K562 (cell line): ENCODE data around the gene CAPN5. TPM values are rescaled to one million over a fixed set of nuclear protein-coding genes. Genes with fewer than 3 reads are reported as not detected.

ENCODE experiments used
- ATAC-seq: fragments of 200-7000 bp; cut with Tn5 transposase; 3 replicates; pipeline ENCODE4 v1.9.1; 2020; ENCODE audit warnings: moderate library complexity
- BruUV-seq: library from RNA; stranded (reverse); fragments of 400-500 nt; replicated peaks from 2 replicates; lab custom pipeline; 2021; lab: Mats Ljungman, UMichigan
- CTCF ChIA-PET: fragments of 300-600 bp; formaldehyde crosslinking; extraction: SDS; loops from one replicate; lab custom pipeline; 2021; ENCODE audit warnings: low intra/inter-chr PET ratio; lab: Yijun Ruan, JAX
- POLR2A ChIA-PET: fragments of 300-600, 350-650 bp; sonication (Branson Sonifier 250); formaldehyde crosslinking; extraction: SDS; loops from one replicate; lab custom pipeline; 2021; ENCODE audit warnings: antibody characterized with exemption, inconsistent platforms; lab: Yijun Ruan, JAX
- DNase-seq, 4 experiments: peaks; one replicate each; pipeline versions ENCODE4 v3.0.0 to v3.0.0-alpha.2; 2011 to 2018; ENCODE audit warnings: low spot score in 3 of 4, mixed read lengths in 3 of 4; ENCODE audit errors: extremely low read depth in 1 of 4
- FAIRE-seq: peaks from 2 replicates; lab custom pipeline; 2011; peaks lifted over from hg19 to GRCh38; lab: Jason Lieb, UNC
- H2AFZ ChIP-seq: 2 replicates; pipeline ENCODE4 v1.6.0; 2011; ENCODE audit warnings: low read depth, low read length, control low read depth, inconsistent platforms
- H3K27ac ChIP-seq: fragments of 200-600 bp; 3 replicates; pipeline ENCODE4 v1.8.0; 2011; ENCODE audit warnings: low read depth, mild to moderate bottlenecking, control low read depth, inconsistent platforms, low read length, moderate library complexity, mixed read lengths; ENCODE audit errors: extremely low read depth
- H3K27me3 ChIP-seq, 2 experiments: fragments of 300-600 bp in 1 of 2; 2 replicates in 1 of 2; 3 replicates in 1 of 2; pipeline versions ENCODE4 v1.6.0 to v1.8.0; 2011; ENCODE audit warnings: inconsistent platforms in 2 of 2, low read length in 2 of 2, mild to moderate bottlenecking in 1 of 2, mixed read lengths in 1 of 2, moderate library complexity in 1 of 2; ENCODE audit not compliant: control insufficient read depth in 2 of 2, insufficient read depth in 2 of 2
- H3K36me3 ChIP-seq: fragments of 300-600 bp; 3 replicates; pipeline ENCODE4 v1.8.0; 2011; ENCODE audit warnings: mild to moderate bottlenecking, low read length, inconsistent platforms; ENCODE audit not compliant: control insufficient read depth, insufficient read depth
- H3K4me1 ChIP-seq, 2 experiments: fragments of 200-600 bp in 1 of 2; replicated peaks in 1 of 2; 2 replicates in 1 of 2; 3 replicates in 1 of 2; pipeline versions ENCODE4 v1.5.1 to v1.8.0; 2011; ENCODE audit warnings: inconsistent platforms in 2 of 2, low read length in 2 of 2, mild to moderate bottlenecking in 1 of 2, mixed read lengths in 1 of 2, moderate library complexity in 1 of 2; ENCODE audit not compliant: control insufficient read depth in 2 of 2, insufficient read depth in 2 of 2
- H3K4me2 ChIP-seq: 2 replicates; pipeline ENCODE4 v1.6.1; 2011; ENCODE audit warnings: low read length, control low read depth, inconsistent platforms, mixed read lengths; ENCODE audit not compliant: insufficient read depth
- H3K4me3 ChIP-seq: fragments of 200-600 bp; sonication (generic), shearing (Covaris generic); 2 replicates; pipeline ENCODE4 v1.5.1; 2016; ENCODE audit warnings: control low read depth, inconsistent platforms
- H3K79me2 ChIP-seq: fragments of 200-600 bp; 3 replicates; pipeline ENCODE4 v1.8.0; 2011; ENCODE audit warnings: low read length, inconsistent platforms; ENCODE audit not compliant: control insufficient read depth, insufficient read depth
- H3K9ac ChIP-seq, 2 experiments: 2 replicates each; pipeline versions ENCODE4 v1.6.0 to v1.6.1; 2011; ENCODE audit warnings: low read depth in 2 of 2, low read length in 2 of 2, control low read depth in 1 of 2, inconsistent platforms in 1 of 2, mild to moderate bottlenecking in 1 of 2, mixed read lengths in 1 of 2; ENCODE audit not compliant: insufficient read depth in 1 of 2
- H3K9me1 ChIP-seq: one replicate; pipeline ENCODE4 v1.6.0; 2011; ENCODE audit warnings: inconsistent platforms, mild to moderate bottlenecking, low read length, moderate library complexity; ENCODE audit not compliant: control insufficient read depth, insufficient read depth
- H3K9me3 ChIP-seq: replicated peaks from 2 replicates; pipeline ENCODE4 v1.5.1; 2011; ENCODE audit warnings: low read depth, low read length, inconsistent platforms; ENCODE audit not compliant: control insufficient read depth, insufficient read depth
- H4K20me1 ChIP-seq: replicated peaks from 2 replicates; pipeline ENCODE4 v1.6.1; 2011; ENCODE audit warnings: low read length, inconsistent platforms, mixed read lengths; ENCODE audit not compliant: control insufficient read depth, insufficient read depth
- CREB1 ChIP-seq, 2 experiments: sonication (generic) in 1 of 2; formaldehyde crosslinking in 1 of 2; IDR thresholded peaks; 2 replicates each; pipeline versions ENCODE4 v1.6.1 to v1.8.0; 2012 to 2022; ENCODE audit warnings: inconsistent platforms in 1 of 2, mild to moderate bottlenecking in 1 of 2, missing genetic modification reagents in 1 of 2, moderate library complexity in 1 of 2
- HIVEP1 ChIP-seq: fragments of 250-450 bp; sonication (Bioruptor Pico); IDR thresholded peaks from 2 replicates; pipeline ENCODE4 v1.4.0; 2020; ENCODE audit warnings: mild to moderate bottlenecking
- NR4A1 ChIP-seq, 2 experiments: fragments of 250-450 bp in 1 of 2; fragments of 450-650 bp in 1 of 2; sonication (Bioruptor Pico) in 1 of 2; IDR thresholded peaks; 2 replicates each; pipeline versions ENCODE4 v1.4.0 to v1.6.1; 2016 to 2020; ENCODE audit warnings: mild to moderate bottlenecking in 2 of 2, missing compliant biosample characterization in 1 of 2, missing genetic modification characterization in 1 of 2, moderate library complexity in 1 of 2
- RBM14 ChIP-seq: fragments of 200-400 bp; formaldehyde crosslinking; IDR thresholded peaks from 2 replicates; pipeline ENCODE4 v1.6.1; 2018; ENCODE audit warnings: low read depth, mild to moderate bottlenecking, low read length, moderate library complexity, borderline replicate concordance; ENCODE audit not compliant: insufficient read depth
- SMARCC2 ChIP-seq: fragments of 450-650 bp; IDR thresholded peaks from 2 replicates; pipeline ENCODE4 v1.6.1; 2017; ENCODE audit warnings: antibody characterized with exemption, moderate library complexity, mild to moderate bottlenecking, low read depth
- ZFP36 ChIP-seq: fragments of 150-350 bp; IDR thresholded peaks from 2 replicates; pipeline ENCODE4 v1.6.1; 2018; ENCODE audit warnings: low read length, low read depth; ENCODE audit not compliant: partially characterized antibody
- ZNF121 ChIP-seq: sonication (generic); formaldehyde crosslinking; conservative IDR thresholded peaks from 2 replicates; pipeline ENCODE4 v1.8.0; 2022; ENCODE audit warnings: missing genetic modification reagents
- WGBS: fragments of 100-300 bp; shearing (Covaris generic); methylation state at CpG from one replicate; pipeline ENCODE4 v1.1.6; 2016; ENCODE audit warnings: low coverage, mixed read lengths; ENCODE audit not compliant: insufficient coverage; ENCODE audit errors: missing lambda C conversion rate; 5-methylcytosine and 5-hydroxymethylcytosine counted together
- in situ Hi-C: fragments of 300-500 bp; cut with MboI; formaldehyde crosslinking; loops from 4 replicates; pipeline ENCODE4 v1.15.0; 2018; ENCODE audit warnings: inconsistent platforms, mixed read lengths
- intact Hi-C: fragments of 100-400 bp; cut with micrococcal nuclease; formaldehyde crosslinking; loops from 2 replicates; pipeline ENCODE4 v1.14.2; 2022
- polyA plus RNA-seq, 8 experiments: library from polyadenylated mRNA; depleted of rRNA in 4 of 8; stranded (reverse) in 5 of 8; unstranded in 3 of 8; fragments of >200 nt; fragmentation: Nextera tagmentation in 2 of 8; fragmentation: Illumina TruSeq in 1 of 8; extraction: Ambion mirVana in 2 of 8; extraction: Trizol in 1 of 8; gene quantifications; 2 replicates each; pipeline versions ENCODE4 v1.2.1 to v1.2.3, GENCODE V29; 2011 to 2014; ENCODE audit warnings: inconsistent platforms in 1 of 8, missing spikeins in 1 of 8
- total RNA-seq, 7 experiments: library from RNA; depleted of rRNA in 6 of 7; stranded (reverse); fragments of >200 nt in 6 of 7; fragmentation: Illumina TruSeq in 2 of 7; extraction: Trizol in 2 of 7; gene quantifications; 2 replicates each; pipeline versions ENCODE4 v1.2.1 to v1.2.3, GENCODE V29; 2011 to 2021; ENCODE audit warnings: low replicate concordance in 1 of 7
- TF ChIP-seq, protein P1 (sequence below): fragments of 450-650 bp; IDR thresholded peaks from 2 replicates; pipeline ENCODE4 v1.6.1; 2016; ENCODE audit warnings: mild to moderate bottlenecking, moderate library complexity

The CAPN5 gene
- total and polyA plus RNA-seq, 9 of the 15 experiments (the other 6 are each of a cell fraction or from before 2014, with no cell fraction given) = 0.04 to 0.44 (median 0.14) TPM; not detected in 2

DNA sequence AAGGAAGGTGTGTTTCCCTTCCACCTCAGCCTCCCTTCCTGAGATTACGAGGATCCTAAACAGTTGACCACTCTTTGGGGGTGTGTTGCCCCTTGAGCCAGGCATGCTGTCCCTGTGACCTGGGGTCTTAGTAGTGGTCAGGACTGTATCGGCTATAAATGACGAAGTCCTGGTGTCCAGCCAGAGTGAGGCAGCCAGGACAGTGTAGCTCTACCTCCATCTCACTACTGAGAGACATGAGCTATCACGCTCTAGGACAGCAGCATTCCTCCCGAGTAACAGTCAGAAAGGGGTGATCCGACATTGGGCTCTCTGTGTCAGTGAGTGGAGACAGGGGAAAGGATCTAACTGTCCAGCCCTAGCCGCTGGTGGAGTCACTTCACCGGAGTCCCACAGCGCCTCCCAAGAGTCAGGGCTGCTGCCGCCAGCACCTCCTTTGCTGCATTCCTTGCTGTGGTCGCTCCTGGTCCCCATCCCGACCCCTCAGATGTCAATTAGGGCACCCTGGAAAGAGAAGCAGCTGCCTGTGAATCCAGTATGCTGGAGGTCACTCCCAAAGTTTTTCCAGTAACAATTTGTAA is 35.8 kb upstream of the CAPN5 start:
- in situ Hi-C loops = loop anchor here (10.0 kb wide), 1 partner anchor 106 kb away; no protein-coding TSS in a partner anchor
- ATAC-seq = peak; percentile 93
- TF ChIP-seq HIVEP1 (CRISPR knock-in tag) = no peak
- TF ChIP-seq CREB1 (IDR thresholded peaks at IDR 0.05) = 0 out of 2 replicates have a peak, but pooled peaks have one; percentile 18
- TF ChIP-seq CREB1 (CRISPR knock-in tag; IDR thresholded peaks at IDR 0.05) = no peak
- TF ChIP-seq ZFP36 = peak; percentile 16
- TF ChIP-seq RBM14 = no peak
- TF ChIP-seq NR4A1 (CRISPR knock-in tag; IDR thresholded peaks at IDR 0.05) = no peak
- TF ChIP-seq NR4A1 (tag; IDR thresholded peaks at IDR 0.05) = no peak
- peak; percentile 54; the same call in 1 of the 2 replicates for TF ChIP-seq SMARCC2
- TF ChIP-seq, protein P1, sequence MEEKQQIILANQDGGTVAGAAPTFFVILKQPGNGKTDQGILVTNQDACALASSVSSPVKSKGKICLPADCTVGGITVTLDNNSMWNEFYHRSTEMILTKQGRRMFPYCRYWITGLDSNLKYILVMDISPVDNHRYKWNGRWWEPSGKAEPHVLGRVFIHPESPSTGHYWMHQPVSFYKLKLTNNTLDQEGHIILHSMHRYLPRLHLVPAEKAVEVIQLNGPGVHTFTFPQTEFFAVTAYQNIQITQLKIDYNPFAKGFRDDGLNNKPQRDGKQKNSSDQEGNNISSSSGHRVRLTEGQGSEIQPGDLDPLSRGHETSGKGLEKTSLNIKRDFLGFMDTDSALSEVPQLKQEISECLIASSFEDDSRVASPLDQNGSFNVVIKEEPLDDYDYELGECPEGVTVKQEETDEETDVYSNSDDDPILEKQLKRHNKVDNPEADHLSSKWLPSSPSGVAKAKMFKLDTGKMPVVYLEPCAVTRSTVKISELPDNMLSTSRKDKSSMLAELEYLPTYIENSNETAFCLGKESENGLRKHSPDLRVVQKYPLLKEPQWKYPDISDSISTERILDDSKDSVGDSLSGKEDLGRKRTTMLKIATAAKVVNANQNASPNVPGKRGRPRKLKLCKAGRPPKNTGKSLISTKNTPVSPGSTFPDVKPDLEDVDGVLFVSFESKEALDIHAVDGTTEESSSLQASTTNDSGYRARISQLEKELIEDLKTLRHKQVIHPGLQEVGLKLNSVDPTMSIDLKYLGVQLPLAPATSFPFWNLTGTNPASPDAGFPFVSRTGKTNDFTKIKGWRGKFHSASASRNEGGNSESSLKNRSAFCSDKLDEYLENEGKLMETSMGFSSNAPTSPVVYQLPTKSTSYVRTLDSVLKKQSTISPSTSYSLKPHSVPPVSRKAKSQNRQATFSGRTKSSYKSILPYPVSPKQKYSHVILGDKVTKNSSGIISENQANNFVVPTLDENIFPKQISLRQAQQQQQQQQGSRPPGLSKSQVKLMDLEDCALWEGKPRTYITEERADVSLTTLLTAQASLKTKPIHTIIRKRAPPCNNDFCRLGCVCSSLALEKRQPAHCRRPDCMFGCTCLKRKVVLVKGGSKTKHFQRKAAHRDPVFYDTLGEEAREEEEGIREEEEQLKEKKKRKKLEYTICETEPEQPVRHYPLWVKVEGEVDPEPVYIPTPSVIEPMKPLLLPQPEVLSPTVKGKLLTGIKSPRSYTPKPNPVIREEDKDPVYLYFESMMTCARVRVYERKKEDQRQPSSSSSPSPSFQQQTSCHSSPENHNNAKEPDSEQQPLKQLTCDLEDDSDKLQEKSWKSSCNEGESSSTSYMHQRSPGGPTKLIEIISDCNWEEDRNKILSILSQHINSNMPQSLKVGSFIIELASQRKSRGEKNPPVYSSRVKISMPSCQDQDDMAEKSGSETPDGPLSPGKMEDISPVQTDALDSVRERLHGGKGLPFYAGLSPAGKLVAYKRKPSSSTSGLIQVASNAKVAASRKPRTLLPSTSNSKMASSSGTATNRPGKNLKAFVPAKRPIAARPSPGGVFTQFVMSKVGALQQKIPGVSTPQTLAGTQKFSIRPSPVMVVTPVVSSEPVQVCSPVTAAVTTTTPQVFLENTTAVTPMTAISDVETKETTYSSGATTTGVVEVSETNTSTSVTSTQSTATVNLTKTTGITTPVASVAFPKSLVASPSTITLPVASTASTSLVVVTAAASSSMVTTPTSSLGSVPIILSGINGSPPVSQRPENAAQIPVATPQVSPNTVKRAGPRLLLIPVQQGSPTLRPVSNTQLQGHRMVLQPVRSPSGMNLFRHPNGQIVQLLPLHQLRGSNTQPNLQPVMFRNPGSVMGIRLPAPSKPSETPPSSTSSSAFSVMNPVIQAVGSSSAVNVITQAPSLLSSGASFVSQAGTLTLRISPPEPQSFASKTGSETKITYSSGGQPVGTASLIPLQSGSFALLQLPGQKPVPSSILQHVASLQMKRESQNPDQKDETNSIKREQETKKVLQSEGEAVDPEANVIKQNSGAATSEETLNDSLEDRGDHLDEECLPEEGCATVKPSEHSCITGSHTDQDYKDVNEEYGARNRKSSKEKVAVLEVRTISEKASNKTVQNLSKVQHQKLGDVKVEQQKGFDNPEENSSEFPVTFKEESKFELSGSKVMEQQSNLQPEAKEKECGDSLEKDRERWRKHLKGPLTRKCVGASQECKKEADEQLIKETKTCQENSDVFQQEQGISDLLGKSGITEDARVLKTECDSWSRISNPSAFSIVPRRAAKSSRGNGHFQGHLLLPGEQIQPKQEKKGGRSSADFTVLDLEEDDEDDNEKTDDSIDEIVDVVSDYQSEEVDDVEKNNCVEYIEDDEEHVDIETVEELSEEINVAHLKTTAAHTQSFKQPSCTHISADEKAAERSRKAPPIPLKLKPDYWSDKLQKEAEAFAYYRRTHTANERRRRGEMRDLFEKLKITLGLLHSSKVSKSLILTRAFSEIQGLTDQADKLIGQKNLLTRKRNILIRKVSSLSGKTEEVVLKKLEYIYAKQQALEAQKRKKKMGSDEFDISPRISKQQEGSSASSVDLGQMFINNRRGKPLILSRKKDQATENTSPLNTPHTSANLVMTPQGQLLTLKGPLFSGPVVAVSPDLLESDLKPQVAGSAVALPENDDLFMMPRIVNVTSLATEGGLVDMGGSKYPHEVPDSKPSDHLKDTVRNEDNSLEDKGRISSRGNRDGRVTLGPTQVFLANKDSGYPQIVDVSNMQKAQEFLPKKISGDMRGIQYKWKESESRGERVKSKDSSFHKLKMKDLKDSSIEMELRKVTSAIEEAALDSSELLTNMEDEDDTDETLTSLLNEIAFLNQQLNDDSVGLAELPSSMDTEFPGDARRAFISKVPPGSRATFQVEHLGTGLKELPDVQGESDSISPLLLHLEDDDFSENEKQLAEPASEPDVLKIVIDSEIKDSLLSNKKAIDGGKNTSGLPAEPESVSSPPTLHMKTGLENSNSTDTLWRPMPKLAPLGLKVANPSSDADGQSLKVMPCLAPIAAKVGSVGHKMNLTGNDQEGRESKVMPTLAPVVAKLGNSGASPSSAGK = no peak
- peak; percentile 52; the same call in 1 of the 2 replicates for TF ChIP-seq ZNF121 (CRISPR knock-in tag)

More for the DNA sequence above, 35.8 kb upstream of the CAPN5 start:
- H3K9me1 ChIP-seq = no peaks in the 10 kb centered on the region
- peak overlapping the region; percentile 56 for H3K4me2 ChIP-seq
- no peaks in the 10 kb centered on the region for H3K79me2 ChIP-seq
- DNase-seq = peak in 1 of 4 experiments; percentile 53
- H4K20me1 ChIP-seq = no peaks in the 10 kb centered on the region
- no peak overlapping the region for H3K4me3 ChIP-seq
- no TSS peak for BruUV-seq
- intact Hi-C loops = no loop called here
- peaks cover 8% of the 10 kb centered on the region in 2 experiments; a peak in 4 of 5 replicates for H3K27me3 ChIP-seq
- CTCF ChIA-PET = interaction anchor here (0.7 kb wide), 1 partner anchor 499 kb away, joined by 3 read pairs; no protein-coding TSS in a partner anchor
- H3K9me3 ChIP-seq = no peaks in the 10 kb centered on the region
- H2AFZ ChIP-seq = peak overlapping the region; percentile 78
- no peak for FAIRE-seq
- H3K4me1 ChIP-seq = peaks cover 4 to 7% of the 10 kb centered on the region in 2 experiments; a peak in 2 of 5 replicates
- H3K36me3 ChIP-seq = no peaks in the 10 kb centered on the region
- peak overlapping the region in 1 of 2 experiments; percentile 66; a peak in 1 of 4 replicates for H3K9ac ChIP-seq
- WGBS = 13% methylated on average over 12 of the region's 12 CpGs
- H3K27ac ChIP-seq = no peak overlapping the region
- POLR2A ChIA-PET = interaction anchor here (0.8 kb wide), 1 partner anchor 10 kb away, joined by 3 read pairs; no protein-coding TSS in a partner anchor
